ENCODE results near the gene MLLT10.

GRCh38 chr10:21648040-21648439, 114.0 kb downstream of the MLLT10 start:
- TF ChIP-seq, protein P1, sequence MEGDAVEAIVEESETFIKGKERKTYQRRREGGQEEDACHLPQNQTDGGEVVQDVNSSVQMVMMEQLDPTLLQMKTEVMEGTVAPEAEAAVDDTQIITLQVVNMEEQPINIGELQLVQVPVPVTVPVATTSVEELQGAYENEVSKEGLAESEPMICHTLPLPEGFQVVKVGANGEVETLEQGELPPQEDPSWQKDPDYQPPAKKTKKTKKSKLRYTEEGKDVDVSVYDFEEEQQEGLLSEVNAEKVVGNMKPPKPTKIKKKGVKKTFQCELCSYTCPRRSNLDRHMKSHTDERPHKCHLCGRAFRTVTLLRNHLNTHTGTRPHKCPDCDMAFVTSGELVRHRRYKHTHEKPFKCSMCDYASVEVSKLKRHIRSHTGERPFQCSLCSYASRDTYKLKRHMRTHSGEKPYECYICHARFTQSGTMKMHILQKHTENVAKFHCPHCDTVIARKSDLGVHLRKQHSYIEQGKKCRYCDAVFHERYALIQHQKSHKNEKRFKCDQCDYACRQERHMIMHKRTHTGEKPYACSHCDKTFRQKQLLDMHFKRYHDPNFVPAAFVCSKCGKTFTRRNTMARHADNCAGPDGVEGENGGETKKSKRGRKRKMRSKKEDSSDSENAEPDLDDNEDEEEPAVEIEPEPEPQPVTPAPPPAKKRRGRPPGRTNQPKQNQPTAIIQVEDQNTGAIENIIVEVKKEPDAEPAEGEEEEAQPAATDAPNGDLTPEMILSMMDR (IDR thresholded peaks at IDR 0.05), result no peak
- no peak for TF ChIP-seq POLR2A (IDR thresholded peaks at IDR 0.05)

Measured in right lobe of liver (tissue), 4 donors.